IMR-90 (cell line): ENCODE data around the gene PSTK. TPM values are rescaled to one million over a fixed set of nuclear protein-coding genes. Genes with fewer than 3 reads are reported as not detected.

Source experiments
- ATAC-seq: fragments of 200-7000 bp; cut with Tn5 transposase; 2 replicates; pipeline ENCODE4 v1.9.1; 2020; ENCODE audit warnings: low read depth, mild to moderate bottlenecking, moderate library complexity
- BruUV-seq: library from RNA; stranded (reverse); fragments of 400-500 nt; replicated peaks from 2 replicates; lab custom pipeline; 2021; lab: Mats Ljungman, UMichigan
- CTCF ChIA-PET: fragments of 300-600 bp; formaldehyde crosslinking; extraction: SDS; loops from one replicate; lab custom pipeline; 2021; ENCODE audit warnings: antibody characterized with exemption; lab: Yijun Ruan, JAX
- POLR2A ChIA-PET: fragments of 300-600 bp; sonication (Branson Sonifier 250); formaldehyde crosslinking; loops from one replicate; lab custom pipeline; 2022; ENCODE audit warnings: antibody characterized with exemption; ENCODE audit not compliant: unreplicated experiment; lab: Charles Lee
- DNase-seq: peaks from one replicate; pipeline ENCODE4 v3.0.0; 2013
- H2AFZ ChIP-seq: replicated peaks from 2 replicates; pipeline ENCODE3; 2013; ENCODE audit warnings: low read length, mild to moderate bottlenecking; ENCODE audit not compliant: poor library complexity
- H2AK5ac ChIP-seq: 2 replicates; pipeline ENCODE4 v1.6.1; 2013; ENCODE audit warnings: low read depth, low read length, inconsistent platforms
- H2AK9ac ChIP-seq: replicated peaks from 2 replicates; pipeline ENCODE3; 2013; ENCODE audit warnings: mild to moderate bottlenecking, low read depth, low read length, moderate library complexity; ENCODE audit not compliant: poor library complexity
- H2BK120ac ChIP-seq: 2 replicates; pipeline ENCODE4 v1.6.1; 2013; ENCODE audit warnings: low read depth, low read length, inconsistent platforms
- H2BK15ac ChIP-seq: 3 replicates; pipeline ENCODE4 v1.6.1; 2013; ENCODE audit warnings: low read depth, low read length, inconsistent platforms
- H2BK20ac ChIP-seq: 2 replicates; pipeline ENCODE4 v1.6.1; 2013; ENCODE audit warnings: low read depth, mild to moderate bottlenecking, inconsistent platforms, low read length, moderate library complexity
- H2BK5ac ChIP-seq: 2 replicates; pipeline ENCODE4 v1.6.1; 2013; ENCODE audit warnings: mild to moderate bottlenecking, low read depth, low read length, inconsistent platforms; ENCODE audit not compliant: poor library complexity, severe bottlenecking
- H3K14ac ChIP-seq: replicated peaks from 2 replicates; pipeline ENCODE4 v1.6.1; 2013; ENCODE audit warnings: low read depth, low read length, inconsistent platforms
- H3K18ac ChIP-seq: 2 replicates; pipeline ENCODE4 v1.6.1; 2013; ENCODE audit warnings: low read depth, low read length, control low read depth
- H3K23ac ChIP-seq: 2 replicates; pipeline ENCODE4 v1.6.1; 2013; ENCODE audit warnings: low read depth, low read length, inconsistent platforms
- H3K27ac ChIP-seq: 2 replicates; pipeline ENCODE4 v1.5.1; 2013; ENCODE audit warnings: mild to moderate bottlenecking, control low read depth, low read length; ENCODE audit not compliant: insufficient read depth
- H3K27me3 ChIP-seq: 2 replicates; pipeline ENCODE4 v1.6.1; 2013; ENCODE audit warnings: low read length; ENCODE audit not compliant: control insufficient read depth, insufficient read depth
- H3K36me3 ChIP-seq: 2 replicates; pipeline ENCODE4 v1.6.1; 2013; ENCODE audit warnings: low read length, mixed read lengths; ENCODE audit not compliant: control insufficient read depth, insufficient read depth
- H3K4ac ChIP-seq: 2 replicates; pipeline ENCODE4 v1.6.1; 2013; ENCODE audit warnings: low read depth, low read length, inconsistent platforms
- H3K4me1 ChIP-seq: 2 replicates; pipeline ENCODE4 v1.6.1; 2013; ENCODE audit warnings: low read length, mixed read lengths; ENCODE audit not compliant: control insufficient read depth, insufficient read depth
- H3K4me2 ChIP-seq: 2 replicates; pipeline ENCODE4 v1.6.1; 2013; ENCODE audit warnings: low read depth, mild to moderate bottlenecking, control low read depth, low read length, moderate library complexity
- H3K4me3 ChIP-seq: 2 replicates; pipeline ENCODE4 v1.5.1; 2013; ENCODE audit warnings: low read depth, mild to moderate bottlenecking, control low read depth, low read length, moderate library complexity; ENCODE audit not compliant: insufficient read depth
- H3K56ac ChIP-seq: 2 replicates; pipeline ENCODE4 v1.6.1; 2013; ENCODE audit warnings: low read length, inconsistent platforms; ENCODE audit not compliant: insufficient read depth; ENCODE audit errors: extremely low read depth
- H3K79me1 ChIP-seq, 2 experiments: 2 replicates each; pipeline ENCODE4 v1.6.1; 2013; ENCODE audit warnings: low read length in 2 of 2, inconsistent platforms in 1 of 2, low read depth in 1 of 2
- H3K9ac ChIP-seq: 2 replicates; pipeline ENCODE4 v1.6.1; 2013; ENCODE audit warnings: low read depth, low read length, control low read depth
- H3K9me1 ChIP-seq: 2 replicates; pipeline ENCODE4 v1.6.1; 2013; ENCODE audit warnings: low read length, inconsistent platforms; ENCODE audit not compliant: insufficient read depth
- H3K9me3 ChIP-seq: 2 replicates; pipeline ENCODE4 v1.6.1; 2013; ENCODE audit warnings: low read length; ENCODE audit not compliant: control insufficient read depth, insufficient read depth
- H4K20me1 ChIP-seq: 2 replicates; pipeline ENCODE4 v1.6.1; 2013; ENCODE audit warnings: low read length, inconsistent platforms; ENCODE audit not compliant: insufficient read depth
- H4K5ac ChIP-seq: 2 replicates; pipeline ENCODE4 v1.6.1; 2013; ENCODE audit warnings: mild to moderate bottlenecking, low read depth, low read length, control low read depth
- H4K8ac ChIP-seq, 2 experiments: 2 replicates each; pipeline ENCODE4 v1.6.1; 2013; ENCODE audit warnings: low read depth in 2 of 2, low read length in 2 of 2, control low read depth in 1 of 2, inconsistent platforms in 1 of 2
- H4K91ac ChIP-seq: 2 replicates; pipeline ENCODE4 v1.6.1; 2013; ENCODE audit warnings: low read depth, low read length, inconsistent platforms; ENCODE audit not compliant: insufficient read depth
- BHLHE40 ChIP-seq: fragments of 150-350 bp; IDR thresholded peaks from 2 replicates; pipeline ENCODE4 v1.6.1; 2016; ENCODE audit warnings: mild to moderate bottlenecking, low read depth, low read length
- CHD1 ChIP-seq: IDR thresholded peaks from 2 replicates; pipeline ENCODE4 v1.6.1; 2012; ENCODE audit warnings: low read depth, low read length, improper control_type of control experiment
- FOS ChIP-seq: fragments of 150-350 bp; IDR thresholded peaks from 2 replicates; pipeline ENCODE4 v1.6.1; 2016; ENCODE audit warnings: low read depth, low read length
- MAFK ChIP-seq: IDR thresholded peaks from 2 replicates; pipeline ENCODE4 v1.6.1; 2012; ENCODE audit warnings: low read depth, low read length, improper control_type of control experiment
- MAZ ChIP-seq: IDR thresholded peaks from 2 replicates; pipeline ENCODE4 v1.6.1; 2012; ENCODE audit warnings: low read depth, mild to moderate bottlenecking, low read length, improper control_type of control experiment, moderate library complexity, borderline replicate concordance
- MXI1 ChIP-seq: IDR thresholded peaks from 2 replicates; pipeline ENCODE4 v1.6.1; 2012; ENCODE audit warnings: low read depth, mild to moderate bottlenecking, low read length, moderate library complexity, borderline replicate concordance
- NFE2L2 ChIP-seq: fragments of 150-350 bp; IDR thresholded peaks from 2 replicates; pipeline ENCODE4 v1.6.1; 2016; ENCODE audit warnings: low read depth, mild to moderate bottlenecking, low read length
- POLR2A ChIP-seq: IDR thresholded peaks from 2 replicates; pipeline ENCODE4 v1.6.1; 2012; ENCODE audit warnings: mild to moderate bottlenecking, low read depth, low read length
- RAD21 ChIP-seq: IDR thresholded peaks from 2 replicates; pipeline ENCODE4 v1.6.1; 2012; ENCODE audit warnings: low read length, improper control_type of control experiment
- RCOR1 ChIP-seq: IDR thresholded peaks from 2 replicates; pipeline ENCODE4 v1.6.1; 2012; ENCODE audit warnings: mild to moderate bottlenecking, low read length, improper control_type of control experiment; ENCODE audit not compliant: insufficient replicate concordance
- SMC3 ChIP-seq: fragments of 150-350 bp; IDR thresholded peaks from 2 replicates; pipeline ENCODE4 v1.6.1; 2016; ENCODE audit warnings: low read depth, mild to moderate bottlenecking, antibody characterized with exemption, low read length, moderate library complexity
- WGBS, 2 experiments: methylation state at CpG; one replicate each; pipeline versions ENCODE4 v1.1.5 to v1.1.7; 2013; ENCODE audit warnings: missing lambda C conversion rate in 2 of 2; ENCODE audit not compliant: insufficient read length in 1 of 2; ENCODE audit errors: extremely low coverage in 2 of 2; 5-methylcytosine and 5-hydroxymethylcytosine counted together
- dilution Hi-C: fragments of 300-500 bp; cut with HindIII; formaldehyde crosslinking; loops from one replicate; pipeline ENCODE4 v1.14.3; 2018; ENCODE audit warnings: low sequenced_read_pairs; ENCODE audit not compliant: unreplicated experiment
- in situ Hi-C: fragments of 300-500 bp; cut with MboI; formaldehyde crosslinking; loops from 3 replicates; pipeline ENCODE4 v1.14.3; 2019; ENCODE audit warnings: low sequenced_read_pairs, inconsistent platforms, mixed read lengths
- intact Hi-C: fragments of 100-400 bp; cut with micrococcal nuclease; formaldehyde crosslinking; loops from 2 replicates; pipeline ENCODE4 v1.10.0; 2022
- polyA plus RNA-seq, 3 experiments: library from polyadenylated mRNA; depleted of rRNA; stranded (reverse); fragments of >200 nt; gene quantifications; 2 replicates each; pipeline ENCODE4 v1.2.3, GENCODE V29; 2012; ENCODE audit warnings: low replicate concordance in 1 of 3
- total RNA-seq: library from RNA; depleted of rRNA; stranded (reverse); fragments of >200 nt; gene quantifications from 2 replicates; pipeline ENCODE4 v1.2.3, GENCODE V29; 2012
- TF ChIP-seq, protein P1 (sequence below): fragments of 150-350 bp; IDR thresholded peaks from 2 replicates; pipeline ENCODE4 v1.6.1; 2016; ENCODE audit warnings: low read depth, mild to moderate bottlenecking, low read length, moderate library complexity, borderline replicate concordance
- TF ChIP-seq, protein P2 (sequence below): conservative IDR thresholded peaks from 2 replicates; pipeline ENCODE4 v1.5.1; 2012; ENCODE audit warnings: mild to moderate bottlenecking, low read depth, low read length, improper control_type of control experiment

Gene PSTK
- total and polyA plus RNA-seq, 2 of the 4 experiments (the other 2 are of a cell fraction) = 4.1 to 4.2 TPM

- ATAC-seq = no peak
- in situ Hi-C loops (no loop called here), intact Hi-C loops (no loop called here)
Observed at GRCh38 chr10:122992031-122992585, 11.9 kb downstream of the PSTK start.

More at GRCh38 chr10:122992031-122992585, 11.9 kb downstream of the PSTK start:
- Histone ChIP-seq H3K9me3 (no peaks in the 10 kb centered on the region), H4K8ac (no peak overlapping the region), H3K9me1 (no peaks in the 10 kb centered on the region; the same call in 1 of the 2 replicates), H3K27ac (no peak overlapping the region), H3K4ac (no peak overlapping the region), H2BK15ac (no peak overlapping the region), H3K36me3 (peaks cover 13% of the 10 kb centered on the region), H2BK120ac (no peak overlapping the region), H3K4me3 (no peak overlapping the region), H2AFZ (no peak overlapping the region), H4K5ac (no peak overlapping the region), H3K4me2 (no peak overlapping the region), H3K9ac (no peak overlapping the region), H4K20me1 (no peaks in the 10 kb centered on the region), H2BK20ac (no peak overlapping the region), H2AK5ac (no peak overlapping the region), H3K4me1 (no peaks in the 10 kb centered on the region), H2AK9ac (no peak overlapping the region), H3K79me1 (peaks cover 4 to 8% of the 10 kb centered on the region in 2 experiments; a peak in 1 of 4 replicates), H2BK5ac (no peak overlapping the region), H3K27me3 (no peaks in the 10 kb centered on the region), H3K18ac (no peak overlapping the region), H3K56ac (no peak overlapping the region), H3K23ac (no peak overlapping the region), H4K91ac (no peak overlapping the region), H3K14ac (no peak overlapping the region)
- no peak for DNase-seq
- POLR2A ChIA-PET = no interaction called here
- TF ChIP-seq, protein P1, sequence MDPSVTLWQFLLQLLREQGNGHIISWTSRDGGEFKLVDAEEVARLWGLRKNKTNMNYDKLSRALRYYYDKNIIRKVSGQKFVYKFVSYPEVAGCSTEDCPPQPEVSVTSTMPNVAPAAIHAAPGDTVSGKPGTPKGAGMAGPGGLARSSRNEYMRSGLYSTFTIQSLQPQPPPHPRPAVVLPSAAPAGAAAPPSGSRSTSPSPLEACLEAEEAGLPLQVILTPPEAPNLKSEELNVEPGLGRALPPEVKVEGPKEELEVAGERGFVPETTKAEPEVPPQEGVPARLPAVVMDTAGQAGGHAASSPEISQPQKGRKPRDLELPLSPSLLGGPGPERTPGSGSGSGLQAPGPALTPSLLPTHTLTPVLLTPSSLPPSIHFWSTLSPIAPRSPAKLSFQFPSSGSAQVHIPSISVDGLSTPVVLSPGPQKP = no peak
- TF ChIP-seq POLR2A (no peak), FOS (no peak), MXI1 (no peak), RAD21 (no peak), RCOR1 (no peak), NFE2L2 (no peak), BHLHE40 (no peak), MAFK (no peak), MAZ (no peak), SMC3 (no peak), CHD1 (no peak)
- TF ChIP-seq, protein P2, sequence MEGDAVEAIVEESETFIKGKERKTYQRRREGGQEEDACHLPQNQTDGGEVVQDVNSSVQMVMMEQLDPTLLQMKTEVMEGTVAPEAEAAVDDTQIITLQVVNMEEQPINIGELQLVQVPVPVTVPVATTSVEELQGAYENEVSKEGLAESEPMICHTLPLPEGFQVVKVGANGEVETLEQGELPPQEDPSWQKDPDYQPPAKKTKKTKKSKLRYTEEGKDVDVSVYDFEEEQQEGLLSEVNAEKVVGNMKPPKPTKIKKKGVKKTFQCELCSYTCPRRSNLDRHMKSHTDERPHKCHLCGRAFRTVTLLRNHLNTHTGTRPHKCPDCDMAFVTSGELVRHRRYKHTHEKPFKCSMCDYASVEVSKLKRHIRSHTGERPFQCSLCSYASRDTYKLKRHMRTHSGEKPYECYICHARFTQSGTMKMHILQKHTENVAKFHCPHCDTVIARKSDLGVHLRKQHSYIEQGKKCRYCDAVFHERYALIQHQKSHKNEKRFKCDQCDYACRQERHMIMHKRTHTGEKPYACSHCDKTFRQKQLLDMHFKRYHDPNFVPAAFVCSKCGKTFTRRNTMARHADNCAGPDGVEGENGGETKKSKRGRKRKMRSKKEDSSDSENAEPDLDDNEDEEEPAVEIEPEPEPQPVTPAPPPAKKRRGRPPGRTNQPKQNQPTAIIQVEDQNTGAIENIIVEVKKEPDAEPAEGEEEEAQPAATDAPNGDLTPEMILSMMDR = no peak
- no CpG with 5 or more reads among the region's 1 CpG for WGBS, 2 experiments
- dilution Hi-C loops = no loop called here
- no TSS peak for BruUV-seq
- CTCF ChIA-PET = interaction anchor here (3.5 kb wide), 1 partner anchor 12 kb away, joined by 13 read pairs; the partner anchor contains the start of gene PSTK
